ENCODE results near the gene PGAP2.

PGAP2 gene

DNA sequence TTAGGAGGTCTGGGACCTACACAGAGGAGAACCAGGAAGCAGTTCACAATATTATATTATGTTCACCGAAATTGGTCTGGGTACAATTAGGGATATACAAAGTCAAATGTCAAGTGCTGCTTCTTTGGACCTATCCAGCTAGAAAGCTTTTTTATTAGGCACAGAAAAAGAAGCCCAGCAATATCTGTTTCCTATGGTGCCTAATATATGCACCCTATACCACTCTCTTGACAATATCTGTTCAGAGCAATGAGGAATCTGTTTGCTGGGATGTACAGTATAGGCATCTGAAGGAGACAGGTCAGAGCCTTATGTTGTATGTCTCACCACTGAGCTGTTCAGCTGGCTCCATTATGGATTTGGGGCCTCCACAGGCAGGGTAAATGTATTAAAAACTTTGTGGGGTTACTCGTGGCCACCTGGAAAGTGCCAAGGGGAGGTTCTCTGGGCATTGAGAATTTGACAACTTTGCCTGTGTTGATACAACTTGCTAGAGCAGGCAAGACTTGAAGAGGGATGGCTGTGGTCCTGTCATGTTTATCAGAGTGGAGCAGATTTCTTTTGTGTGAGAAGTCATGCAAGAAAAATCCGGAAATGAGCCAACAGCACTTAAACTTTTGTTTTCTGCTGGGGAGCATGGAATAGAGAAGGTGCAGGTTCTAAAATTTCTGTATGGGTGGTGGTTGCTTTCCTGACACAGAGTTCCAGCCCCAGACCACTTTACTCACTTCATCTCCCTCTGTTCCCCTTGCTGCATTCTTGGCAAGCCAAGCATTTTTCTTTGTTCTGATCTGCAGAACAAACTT, 57.2 kb downstream of the PGAP2 start:
- H3K27me3 ChIP-seq (ENCODE audit: control insufficient read depth, insufficient read depth, low read length) = no peaks in the 10 kb centered on the region
- no peak overlapping the region for H3K9ac ChIP-seq (ENCODE audit: low read depth, low read length)
- no peaks in the 10 kb centered on the region for H3K9me3 ChIP-seq (ENCODE audit: control insufficient read depth, insufficient read depth, low read length)
- peaks cover 5% of the 10 kb centered on the region for H3K4me1 ChIP-seq (ENCODE audit: control insufficient read depth, insufficient read depth, low read length)
- H3K36me3 ChIP-seq (ENCODE audit: control insufficient read depth, insufficient read depth, low read length) = no peaks in the 10 kb centered on the region
- H3K4me3 ChIP-seq (ENCODE audit: low read depth, low read length) = no peak overlapping the region

DNA sequence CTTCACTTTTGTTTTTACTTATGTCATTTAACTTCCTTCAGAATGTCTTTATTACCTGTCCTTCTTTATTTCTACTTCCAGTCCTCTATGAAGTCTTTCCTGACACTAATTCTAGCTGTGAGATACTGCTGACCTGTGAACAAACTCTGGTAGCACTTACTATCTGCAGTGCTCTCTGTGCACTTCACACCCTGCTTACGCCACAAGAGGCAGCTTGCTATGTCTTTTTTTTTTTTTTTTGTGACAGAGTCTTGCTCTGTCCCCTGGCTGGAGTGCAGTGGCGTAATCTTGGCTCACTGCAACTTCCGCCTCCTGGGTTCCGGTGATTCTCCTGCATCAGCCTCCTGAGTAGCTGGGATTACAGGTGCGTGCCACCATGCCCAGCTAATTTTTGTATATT, 57.8 kb downstream of the PGAP2 start:
- H3K4me1 ChIP-seq (ENCODE audit: control insufficient read depth, insufficient read depth, low read length) = peaks cover 5% of the 10 kb centered on the region
- no peak overlapping the region for H3K9ac ChIP-seq (ENCODE audit: low read depth, low read length)

DNA sequence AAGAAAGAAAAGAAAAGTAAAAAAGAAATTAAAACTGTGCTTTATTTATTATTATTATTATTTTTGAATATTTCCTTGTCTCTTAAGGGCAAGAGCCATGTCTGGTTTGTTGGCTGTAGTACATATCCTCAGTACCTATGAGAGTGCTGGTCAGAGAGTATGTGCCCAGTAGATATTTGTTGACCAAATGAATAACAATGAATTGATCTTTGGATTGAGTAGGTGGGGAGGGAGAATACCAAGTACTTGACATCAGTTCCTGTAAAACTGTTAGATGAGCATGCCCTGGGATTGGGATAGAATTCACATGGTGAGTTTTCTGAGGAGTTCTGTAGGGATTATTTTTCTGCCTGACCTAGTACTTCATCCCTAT, 58.5 kb downstream of the PGAP2 start:
- Histone ChIP-seq H3K36me3 (ENCODE audit: control insufficient read depth, insufficient read depth, low read length) (no peaks in the 10 kb centered on the region), H3K27me3 (ENCODE audit: control insufficient read depth, insufficient read depth, low read length) (no peaks in the 10 kb centered on the region), H3K9ac (ENCODE audit: low read depth, low read length) (no peak overlapping the region), H3K4me3 (ENCODE audit: low read depth, low read length) (no peak overlapping the region), H3K4me1 (ENCODE audit: control insufficient read depth, insufficient read depth, low read length) (peaks cover 5% of the 10 kb centered on the region), H3K9me3 (ENCODE audit: control insufficient read depth, insufficient read depth, low read length) (no peaks in the 10 kb centered on the region)

More for the DNA sequence above, 57.8 kb downstream of the PGAP2 start:
- H3K9me3 ChIP-seq (ENCODE audit: control insufficient read depth, insufficient read depth, low read length) = no peaks in the 10 kb centered on the region
- H3K36me3 ChIP-seq (ENCODE audit: control insufficient read depth, insufficient read depth, low read length) = no peaks in the 10 kb centered on the region
- no peaks in the 10 kb centered on the region for H3K27me3 ChIP-seq (ENCODE audit: control insufficient read depth, insufficient read depth, low read length)
- H3K4me3 ChIP-seq (ENCODE audit: low read depth, low read length) = no peak overlapping the region

DNA sequence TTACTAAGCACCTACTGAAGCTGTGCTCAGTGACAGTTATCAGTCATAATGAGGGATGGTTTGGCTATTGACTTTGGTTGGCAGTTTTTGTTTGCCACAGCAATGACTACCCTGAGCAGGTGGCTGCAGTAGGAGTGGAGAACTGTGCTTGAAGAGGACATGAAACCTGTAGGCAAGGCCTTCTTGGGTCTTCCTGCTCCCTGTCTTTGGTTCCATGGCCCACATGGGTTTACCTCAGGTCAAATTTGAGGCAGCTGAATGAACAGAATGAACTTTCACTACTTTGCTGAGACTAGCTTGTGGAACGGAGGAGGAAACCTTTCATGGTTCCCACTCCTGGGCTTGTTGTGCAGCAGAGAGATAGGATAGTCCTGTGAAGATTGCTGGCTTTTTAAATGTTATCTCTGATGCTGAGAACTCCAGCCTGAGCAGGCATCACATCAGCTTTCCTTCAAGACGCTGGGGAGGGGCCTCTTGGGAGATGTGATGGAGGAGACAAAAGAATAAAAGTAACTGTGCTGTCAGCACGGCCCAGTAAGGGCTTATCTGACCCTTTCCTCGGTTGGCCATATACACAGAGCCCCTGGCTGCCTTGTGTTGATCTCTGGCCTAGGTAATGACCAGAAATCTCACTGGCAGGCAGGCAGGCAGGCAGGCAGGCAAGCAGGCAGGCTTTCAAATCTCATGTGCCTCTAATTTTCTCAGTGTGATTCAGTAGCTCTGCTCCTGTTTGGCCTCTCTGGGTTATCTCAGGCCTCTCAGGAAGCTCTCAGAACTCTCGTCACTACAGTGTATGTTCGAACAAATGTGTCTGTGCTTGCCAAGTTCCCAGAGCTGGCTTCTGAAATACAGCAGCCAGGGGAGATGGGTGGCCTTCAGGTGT, 59.1 kb downstream of the PGAP2 start:
- Histone ChIP-seq H3K4me1 (ENCODE audit: control insufficient read depth, insufficient read depth, low read length) (no peaks in the 10 kb centered on the region), H3K36me3 (ENCODE audit: control insufficient read depth, insufficient read depth, low read length) (no peaks in the 10 kb centered on the region), H3K27me3 (ENCODE audit: control insufficient read depth, insufficient read depth, low read length) (no peaks in the 10 kb centered on the region), H3K9ac (ENCODE audit: low read depth, low read length) (no peak overlapping the region), H3K9me3 (ENCODE audit: control insufficient read depth, insufficient read depth, low read length) (no peaks in the 10 kb centered on the region), H3K4me3 (ENCODE audit: low read depth, low read length) (no peak overlapping the region)

DNA sequence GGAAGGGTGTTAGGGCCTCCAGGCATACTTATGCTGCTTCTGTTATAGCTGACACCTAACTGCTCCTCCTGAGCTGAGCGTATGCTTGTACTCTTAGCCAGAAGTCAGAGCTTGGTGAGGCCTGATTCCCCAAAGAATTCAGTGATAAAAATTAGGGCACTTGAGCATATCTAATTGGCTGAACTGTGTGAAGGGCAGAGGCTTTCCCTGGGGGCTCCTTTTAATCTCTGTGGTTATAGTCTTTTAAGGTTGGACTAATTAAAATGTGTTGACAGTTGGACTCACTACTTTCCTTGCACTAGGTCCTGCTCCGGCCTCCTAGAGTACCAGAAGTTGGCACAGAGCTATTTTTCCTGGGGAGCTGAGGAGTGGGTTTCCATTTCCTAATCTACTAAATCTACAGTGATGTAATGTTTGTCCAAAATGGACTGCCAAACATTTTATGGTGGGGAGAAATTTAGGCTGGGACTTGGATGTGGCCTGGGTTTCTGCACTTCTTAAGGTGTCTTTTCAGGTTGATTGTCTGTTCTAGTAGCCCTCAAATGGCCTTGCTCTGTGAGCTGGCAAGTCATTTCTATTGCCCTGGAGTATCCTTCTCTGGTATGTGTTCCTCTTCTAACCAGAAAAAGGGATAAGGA, 65.5 kb downstream of the PGAP2 start:
- no peaks in the 10 kb centered on the region for H3K36me3 ChIP-seq (ENCODE audit: control insufficient read depth, insufficient read depth, low read length)
- H3K27me3 ChIP-seq (ENCODE audit: control insufficient read depth, insufficient read depth, low read length) = no peaks in the 10 kb centered on the region
- H3K9me3 ChIP-seq (ENCODE audit: control insufficient read depth, insufficient read depth, low read length) = no peaks in the 10 kb centered on the region
- H3K9ac ChIP-seq (ENCODE audit: low read depth, low read length) = no peak overlapping the region
- H3K4me3 ChIP-seq (ENCODE audit: low read depth, low read length) = no peak overlapping the region
- no peaks in the 10 kb centered on the region for H3K4me1 ChIP-seq (ENCODE audit: control insufficient read depth, insufficient read depth, low read length)
